Left lung (tissue), 10 donors: ENCODE data around the gene GPD1. TPM values are rescaled to one million over a fixed set of nuclear protein-coding genes. Genes with fewer than 3 reads are reported as not detected.
A peak's percentile ranks its signal among the peaks of the same experiment; 100 is the strongest.

Experiments
- ATAC-seq: fragments of 200-7000 bp; cut with Tn5 transposase; one replicate; pipeline ENCODE4 v1.9.1; 2020; ENCODE audit warnings: moderate library complexity
- DNase-seq, 4 donors: peaks; one replicate each; pipeline ENCODE4 v3.0.0-alpha.2; 2013 to 2020
- H3K27ac ChIP-seq, 2 donors: fragments of 200-600 bp; sonication (generic) in 1 of 2; one replicate each; pipeline versions ENCODE4 v1.5.0 to v1.8.0; 2020 to 2021
- H3K27me3 ChIP-seq, 2 donors: fragments of 200-600 bp; sonication (generic) in 1 of 2; one replicate each; pipeline versions ENCODE4 v1.5.0 to v1.8.0; 2020 to 2021
- H3K36me3 ChIP-seq, 2 donors: fragments of 200-600 bp; sonication (generic) in 1 of 2; one replicate each; pipeline versions ENCODE4 v1.5.0 to v1.8.0; 2020 to 2021
- H3K4me1 ChIP-seq, 2 donors: fragments of 200-600 bp; one replicate each; pipeline ENCODE4 v1.8.0; 2021
- H3K4me3 ChIP-seq, 2 donors: fragments of 200-600 bp; sonication (generic) in 1 of 2; one replicate each; pipeline versions ENCODE4 v1.5.0 to v1.8.0; 2020 to 2021; ENCODE audit warnings: mild to moderate bottlenecking in 1 of 2
- H3K9me3 ChIP-seq, 2 donors: fragments of 200-600 bp; sonication (generic) in 1 of 2; one replicate each; pipeline versions ENCODE4 v1.5.0 to v1.8.0; 2020 to 2021
- intact Hi-C, 2 donors: fragments of 100-400 bp; cut with DNase I; formaldehyde crosslinking; loops; one replicate each; pipeline versions ENCODE4 v1.11.2 to v1.14.2; 2022
- polyA plus RNA-seq, 6 donors: library from polyadenylated mRNA; unstranded; fragments of 120-200 nt; gene quantifications; one replicate each; pipeline ENCODE4 v1.2.1, GENCODE V29; 2013; ENCODE audit not compliant: insufficient read length in 6 of 6
- total RNA-seq, 2 donors: library from RNA; stranded (reverse); fragmentation: NEBNext Ultra II Directional; extraction: Animal tissue kit (Norgen Biotek cat#: 25700); gene quantifications; one replicate each; pipeline ENCODE4 v1.2.1, GENCODE V29; 2021
- TF ChIP-seq, protein P1 (sequence below), 2 donors: fragments of 200-600 bp; sonication (generic) in 1 of 2; IDR thresholded peaks; one replicate each; pipeline versions ENCODE4 v1.5.0 to v1.8.0; 2021; ENCODE audit warnings: antibody characterized with exemption in 2 of 2
- donor health status: DM: no; HTN: yes; CAD: no.
- donor health status: DM: no; HTN: no; CAD: no.

The GPD1 gene
- total and polyA plus RNA-seq, 8 donors: 0.54 to 8.5 (median 0.74) TPM

DNA sequence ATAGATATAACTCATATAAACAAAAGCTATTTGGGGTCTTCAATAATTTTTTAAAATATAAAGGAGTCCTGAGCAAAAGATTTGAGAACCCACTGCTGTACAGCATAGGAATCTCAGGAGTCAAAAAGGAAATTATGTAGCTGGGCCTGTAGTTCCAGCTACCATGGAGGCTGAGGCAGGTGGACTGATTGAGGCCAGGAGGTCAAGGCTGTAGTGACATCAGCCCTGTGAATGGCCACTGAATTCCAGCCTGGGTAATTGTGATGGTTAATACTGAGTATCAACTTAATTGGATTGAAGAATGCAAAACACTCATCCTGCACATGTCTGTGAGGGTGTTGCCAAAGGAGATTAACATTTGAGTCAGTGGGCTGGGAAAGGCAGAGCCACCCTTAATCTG is 52.8 kb downstream of the GPD1 start:
- ATAC-seq (no peak), DNase-seq (no peak)
- H3K4me1 ChIP-seq: no peaks in the 10 kb centered on the region
- no peaks in the 10 kb centered on the region for H3K36me3 ChIP-seq
- TF ChIP-seq, protein P1, sequence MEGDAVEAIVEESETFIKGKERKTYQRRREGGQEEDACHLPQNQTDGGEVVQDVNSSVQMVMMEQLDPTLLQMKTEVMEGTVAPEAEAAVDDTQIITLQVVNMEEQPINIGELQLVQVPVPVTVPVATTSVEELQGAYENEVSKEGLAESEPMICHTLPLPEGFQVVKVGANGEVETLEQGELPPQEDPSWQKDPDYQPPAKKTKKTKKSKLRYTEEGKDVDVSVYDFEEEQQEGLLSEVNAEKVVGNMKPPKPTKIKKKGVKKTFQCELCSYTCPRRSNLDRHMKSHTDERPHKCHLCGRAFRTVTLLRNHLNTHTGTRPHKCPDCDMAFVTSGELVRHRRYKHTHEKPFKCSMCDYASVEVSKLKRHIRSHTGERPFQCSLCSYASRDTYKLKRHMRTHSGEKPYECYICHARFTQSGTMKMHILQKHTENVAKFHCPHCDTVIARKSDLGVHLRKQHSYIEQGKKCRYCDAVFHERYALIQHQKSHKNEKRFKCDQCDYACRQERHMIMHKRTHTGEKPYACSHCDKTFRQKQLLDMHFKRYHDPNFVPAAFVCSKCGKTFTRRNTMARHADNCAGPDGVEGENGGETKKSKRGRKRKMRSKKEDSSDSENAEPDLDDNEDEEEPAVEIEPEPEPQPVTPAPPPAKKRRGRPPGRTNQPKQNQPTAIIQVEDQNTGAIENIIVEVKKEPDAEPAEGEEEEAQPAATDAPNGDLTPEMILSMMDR (IDR thresholded peaks at IDR 0.05): no peak
- H3K9me3 ChIP-seq: no peaks in the 10 kb centered on the region
- intact Hi-C loops: no loop called here
- no peaks in the 10 kb centered on the region for H3K27me3 ChIP-seq
- H3K27ac ChIP-seq: no peak overlapping the region
- no peak overlapping the region for H3K4me3 ChIP-seq

DNA sequence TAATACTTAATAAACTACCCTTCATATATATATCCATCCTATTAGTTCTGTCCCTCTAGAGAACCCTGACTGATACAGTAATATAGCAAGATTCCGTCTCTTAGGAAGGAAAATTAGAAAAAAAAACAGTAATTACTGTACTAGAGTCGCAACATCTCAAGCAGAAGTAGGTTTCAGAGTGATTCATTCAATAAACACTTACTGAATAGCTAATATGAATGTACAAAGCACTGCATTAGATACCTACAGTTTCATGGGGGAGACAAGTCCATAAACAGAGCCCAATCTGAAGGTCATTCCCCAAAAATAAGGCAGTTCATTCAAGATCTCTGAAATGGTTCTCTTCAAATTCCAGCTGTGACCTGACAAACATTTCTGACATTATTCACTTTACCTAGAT is 53.5 kb downstream of the GPD1 start:
- ATAC-seq (peak; percentile 84), DNase-seq (no peak)
- Histone ChIP-seq H3K36me3 (no peaks in the 10 kb centered on the region), H3K27me3 (no peaks in the 10 kb centered on the region), H3K9me3 (no peaks in the 10 kb centered on the region), H3K4me3 (no peak overlapping the region), H3K4me1 (peaks cover 0 to 3% of the 10 kb centered on the region in 2 donors), H3K27ac (no peak overlapping the region)
- TF ChIP-seq, protein P1 (IDR thresholded peaks at IDR 0.05): no peak
- intact Hi-C loops: no loop called here

DNA sequence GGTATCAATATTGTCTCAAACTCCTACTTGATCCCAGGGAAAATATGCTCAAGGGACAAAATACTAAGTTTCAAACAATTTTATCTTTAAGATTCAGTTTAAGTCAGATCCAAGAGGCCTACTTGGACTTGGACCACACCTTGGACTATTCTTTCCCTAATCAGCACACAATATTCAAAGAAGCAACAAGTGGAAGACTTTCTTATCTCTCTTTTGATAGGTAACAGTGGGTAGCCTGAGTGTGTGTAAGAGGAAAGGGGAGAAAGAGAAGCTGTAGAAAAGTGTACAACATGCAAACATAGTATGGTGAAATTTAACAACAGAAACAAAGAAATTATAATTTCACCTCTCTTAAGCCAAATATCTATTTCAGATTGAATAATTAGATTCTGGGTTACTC is 56.8 kb downstream of the GPD1 start:
- Histone ChIP-seq H3K4me1 (peaks cover 0 to 5% of the 10 kb centered on the region in 2 donors), H3K4me3 (no peak overlapping the region), H3K36me3 (no peaks in the 10 kb centered on the region), H3K27me3 (no peaks in the 10 kb centered on the region), H3K27ac (no peak overlapping the region), H3K9me3 (no peaks in the 10 kb centered on the region)
- intact Hi-C loops: no loop called here
- no peak for DNase-seq
- no peak for ATAC-seq
- TF ChIP-seq, protein P1 (IDR thresholded peaks at IDR 0.05): no peak

Other genes with a start within 250 kb of the GPD1 start
- 1 to 10 TPM; 1.7 to 1.8 TPM for gene FAIM2, start 200.1 kb upstream of the GPD1 start, total RNA-seq
- gene FAIM2, start 200.1 kb upstream of the GPD1 start, polyA plus RNA-seq: under 1 TPM; 0.27 to 0.78 (median 0.64) TPM
- under 1 TPM in 1 of 2 donors, not detected in 1; 0.42 TPM for gene AQP2, start 153.3 kb upstream of the GPD1 start, total RNA-seq
- 1 to 10 TPM in 2 of 6 donors, under 1 TPM in 4; 0.13 to 2.0 (median 0.40) TPM for gene AQP2, start 153.3 kb upstream of the GPD1 start, polyA plus RNA-seq
- gene AQP5, start 142.1 kb upstream of the GPD1 start, total RNA-seq: 1 to 10 TPM; 7.2 to 7.7 TPM
- gene AQP5, start 142.1 kb upstream of the GPD1 start, polyA plus RNA-seq: 10 to 100 TPM in 1 of 6 donors, 1 to 10 TPM in 5; 3.8 to 10.0 (median 7.0) TPM
- under 1 TPM in 1 of 2 donors, not detected in 1; 0.09 TPM for gene AQP6, start 131.1 kb upstream of the GPD1 start, total RNA-seq
- gene AQP6, start 131.1 kb upstream of the GPD1 start, polyA plus RNA-seq: under 1 TPM; 0.21 to 0.56 (median 0.37) TPM
- 10 to 100 TPM; 20.7 to 35.9 TPM for gene RACGAP1, start 78.5 kb upstream of the GPD1 start, total RNA-seq
- gene RACGAP1, start 78.5 kb upstream of the GPD1 start, polyA plus RNA-seq: 10 to 100 TPM; 38.4 to 79.4 (median 49.6) TPM
- 1 to 10 TPM; 2.1 to 2.9 TPM for gene ASIC1, start 46.4 kb upstream of the GPD1 start, total RNA-seq
- 10 to 100 TPM in 3 of 6 donors, 1 to 10 TPM in 3; 8.0 to 15.4 (median 9.9) TPM for gene ASIC1, start 46.4 kb upstream of the GPD1 start, polyA plus RNA-seq
- 10 to 100 TPM; 33.1 to 42.0 TPM for gene SMARCD1, start 18.7 kb upstream of the GPD1 start, total RNA-seq
- 100 to 1,000 TPM; 133 to 155 (median 141) TPM for gene SMARCD1, start 18.7 kb upstream of the GPD1 start, polyA plus RNA-seq
- gene COX14, start 8.2 kb downstream of the GPD1 start, total RNA-seq: 10 to 100 TPM; 46.8 to 77.6 TPM
- gene COX14, start 8.2 kb downstream of the GPD1 start, polyA plus RNA-seq: 10 to 100 TPM; 30.5 to 41.6 (median 35.2) TPM
- 10 to 100 TPM; 38.1 to 40.1 TPM for gene CERS5, start 63.4 kb downstream of the GPD1 start, total RNA-seq
- gene CERS5, start 63.4 kb downstream of the GPD1 start, polyA plus RNA-seq: 10 to 100 TPM; 54.9 to 76.4 (median 69.8) TPM
- gene LIMA1, start 179.5 kb downstream of the GPD1 start, total RNA-seq: 10 to 100 TPM; 82.3 to 84.1 TPM
- 10 to 100 TPM; 71.9 to 91.0 (median 80.8) TPM for gene LIMA1, start 179.5 kb downstream of the GPD1 start, polyA plus RNA-seq